Thyroid gland (tissue), 4 donors: ENCODE results near the gene CCDC60.

Experiments
- POLR2A ChIP-seq, 2 donors: fragments of 450-650 bp; IDR thresholded peaks; one replicate each; pipeline ENCODE4 v1.6.1; 2017; ENCODE audit warnings: antibody characterized with exemption in 2 of 2, mild to moderate bottlenecking in 2 of 2, moderate library complexity in 1 of 2
- TF ChIP-seq, protein P1 (sequence below), 6 experiments: fragments of 200-600 bp in 3 of 6; fragments of 450-650 bp in 3 of 6; sonication (generic) in 3 of 6; IDR thresholded peaks; one replicate each; pipeline ENCODE4 v1.5.1; 2016 to 2019; ENCODE audit warnings: antibody characterized with exemption in 6 of 6, mild to moderate bottlenecking in 2 of 6, inconsistent platforms in 1 of 6, moderate library complexity in 1 of 6

DNA sequence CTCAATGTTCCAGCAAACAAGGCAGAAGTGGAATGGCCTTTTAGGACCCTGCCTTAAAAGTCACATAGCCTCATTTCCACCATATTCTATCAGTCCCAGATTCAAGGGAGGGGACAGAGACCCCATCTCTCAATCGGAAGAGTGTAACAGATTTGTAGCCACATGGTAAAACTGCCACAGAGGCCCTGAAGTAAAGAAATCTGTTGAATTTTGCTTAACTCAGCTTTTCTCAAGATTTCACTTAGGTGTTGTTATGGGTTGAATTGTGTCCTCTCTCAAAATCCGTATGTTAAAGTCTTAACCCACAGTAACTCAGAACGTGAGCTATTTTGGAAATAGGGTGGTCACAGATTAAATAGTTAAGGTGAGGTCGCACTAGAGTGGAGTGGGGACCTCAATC, 22.7 kb upstream of the CCDC60 start:
- TF ChIP-seq, protein P1, sequence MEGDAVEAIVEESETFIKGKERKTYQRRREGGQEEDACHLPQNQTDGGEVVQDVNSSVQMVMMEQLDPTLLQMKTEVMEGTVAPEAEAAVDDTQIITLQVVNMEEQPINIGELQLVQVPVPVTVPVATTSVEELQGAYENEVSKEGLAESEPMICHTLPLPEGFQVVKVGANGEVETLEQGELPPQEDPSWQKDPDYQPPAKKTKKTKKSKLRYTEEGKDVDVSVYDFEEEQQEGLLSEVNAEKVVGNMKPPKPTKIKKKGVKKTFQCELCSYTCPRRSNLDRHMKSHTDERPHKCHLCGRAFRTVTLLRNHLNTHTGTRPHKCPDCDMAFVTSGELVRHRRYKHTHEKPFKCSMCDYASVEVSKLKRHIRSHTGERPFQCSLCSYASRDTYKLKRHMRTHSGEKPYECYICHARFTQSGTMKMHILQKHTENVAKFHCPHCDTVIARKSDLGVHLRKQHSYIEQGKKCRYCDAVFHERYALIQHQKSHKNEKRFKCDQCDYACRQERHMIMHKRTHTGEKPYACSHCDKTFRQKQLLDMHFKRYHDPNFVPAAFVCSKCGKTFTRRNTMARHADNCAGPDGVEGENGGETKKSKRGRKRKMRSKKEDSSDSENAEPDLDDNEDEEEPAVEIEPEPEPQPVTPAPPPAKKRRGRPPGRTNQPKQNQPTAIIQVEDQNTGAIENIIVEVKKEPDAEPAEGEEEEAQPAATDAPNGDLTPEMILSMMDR (IDR thresholded peaks at IDR 0.05): no peak
- no peak for TF ChIP-seq POLR2A (IDR thresholded peaks at IDR 0.05)
